Tibial nerve (tissue), 4 donors: Measurements from ENCODE around the gene CNOT2. TPM values are rescaled to one million over a fixed set of nuclear protein-coding genes. Genes with fewer than 3 reads are reported as not detected.

Experiments used
- DNase-seq, 2 donors: peaks; one replicate each; pipeline ENCODE4 v3.0.0-alpha.2; 2019; ENCODE audit warnings: low spot score in 2 of 2
- H3K27ac ChIP-seq, 4 donors: fragments of 200-600 bp; sonication (generic) in 3 of 4; one replicate each; pipeline ENCODE4 v1.5.1; 2017 to 2019; ENCODE audit warnings: mild to moderate bottlenecking in 1 of 4
- H3K27me3 ChIP-seq, 2 donors: fragments of 200-600 bp; sonication (generic) in 1 of 2; one replicate each; pipeline versions ENCODE4 v1.5.1 to v1.6.0; 2017 to 2019
- H3K36me3 ChIP-seq, 3 donors: fragments of 200-600 bp; sonication (generic); one replicate each; pipeline ENCODE4 v1.5.1; 2018 to 2019
- H3K4me1 ChIP-seq, 4 donors: fragments of 200-600 bp; sonication (generic) in 3 of 4; one replicate each; pipeline ENCODE4 v1.5.1; 2017 to 2019
- H3K4me3 ChIP-seq, 4 donors: fragments of 200-600 bp; sonication (generic) in 3 of 4; one replicate each; pipeline ENCODE4 v1.5.1; 2017 to 2019; ENCODE audit warnings: mild to moderate bottlenecking in 1 of 4, moderate library complexity in 1 of 4
- H3K9me3 ChIP-seq, 4 donors: fragments of 200-600 bp; sonication (generic) in 3 of 4; one replicate each; pipeline ENCODE4 v1.5.1; 2017 to 2019
- EP300 ChIP-seq, 2 donors: sonication (generic); formaldehyde crosslinking; IDR thresholded peaks; one replicate each; pipeline ENCODE4 v1.6.1; 2017; ENCODE audit warnings: antibody characterized with exemption in 2 of 2, mild to moderate bottlenecking in 1 of 2
- POLR2A ChIP-seq, 2 donors: fragments of 450-650 bp; IDR thresholded peaks; one replicate each; pipeline ENCODE4 v1.6.1; 2017; ENCODE audit warnings: antibody characterized with exemption in 2 of 2, mild to moderate bottlenecking in 2 of 2, moderate library complexity in 2 of 2
- WGBS, 2 donors: methylation state at CpG; one replicate each; pipeline ENCODE4 v1.1.5; 2018; 5-methylcytosine and 5-hydroxymethylcytosine counted together
- total RNA-seq, 4 donors: library from RNA; depleted of rRNA; stranded (reverse); fragments of >200 nt; gene quantifications; one replicate each; pipeline ENCODE4 v1.1.0, GENCODE V29; 2016
- TF ChIP-seq, protein P1 (sequence below), 5 experiments: fragments of 200-600 bp in 3 of 5; fragments of 450-650 bp in 2 of 5; sonication (generic) in 3 of 5; IDR thresholded peaks; one replicate each; pipeline ENCODE4 v1.5.1; 2016 to 2019; ENCODE audit warnings: antibody characterized with exemption in 5 of 5, mild to moderate bottlenecking in 3 of 5, moderate library complexity in 2 of 5

CNOT2 gene
- total RNA-seq, 4 donors from 2014 or later, result 80.6 to 164 (median 132) TPM

GRCh38 chr12:70236990-70237389 is 6.2 kb upstream of the CNOT2 start:
- H3K36me3 ChIP-seq, result peaks cover 4 to 48% (median 5%) of the 10 kb centered on the region in 3 donors
- TF ChIP-seq, protein P1, sequence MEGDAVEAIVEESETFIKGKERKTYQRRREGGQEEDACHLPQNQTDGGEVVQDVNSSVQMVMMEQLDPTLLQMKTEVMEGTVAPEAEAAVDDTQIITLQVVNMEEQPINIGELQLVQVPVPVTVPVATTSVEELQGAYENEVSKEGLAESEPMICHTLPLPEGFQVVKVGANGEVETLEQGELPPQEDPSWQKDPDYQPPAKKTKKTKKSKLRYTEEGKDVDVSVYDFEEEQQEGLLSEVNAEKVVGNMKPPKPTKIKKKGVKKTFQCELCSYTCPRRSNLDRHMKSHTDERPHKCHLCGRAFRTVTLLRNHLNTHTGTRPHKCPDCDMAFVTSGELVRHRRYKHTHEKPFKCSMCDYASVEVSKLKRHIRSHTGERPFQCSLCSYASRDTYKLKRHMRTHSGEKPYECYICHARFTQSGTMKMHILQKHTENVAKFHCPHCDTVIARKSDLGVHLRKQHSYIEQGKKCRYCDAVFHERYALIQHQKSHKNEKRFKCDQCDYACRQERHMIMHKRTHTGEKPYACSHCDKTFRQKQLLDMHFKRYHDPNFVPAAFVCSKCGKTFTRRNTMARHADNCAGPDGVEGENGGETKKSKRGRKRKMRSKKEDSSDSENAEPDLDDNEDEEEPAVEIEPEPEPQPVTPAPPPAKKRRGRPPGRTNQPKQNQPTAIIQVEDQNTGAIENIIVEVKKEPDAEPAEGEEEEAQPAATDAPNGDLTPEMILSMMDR (IDR thresholded peaks at IDR 0.05), result no peak
- TF ChIP-seq EP300 (IDR thresholded peaks at IDR 0.05) (no peak), POLR2A (IDR thresholded peaks at IDR 0.05) (no peak)
- H3K4me1 ChIP-seq, result peaks cover 0 to 9% (median 8%) of the 10 kb centered on the region in 4 donors
- 33 to 63% methylated on average over 1 of the region's 1 CpG for WGBS, 2 donors
- H3K9me3 ChIP-seq, result no peaks in the 10 kb centered on the region
- H3K27ac ChIP-seq, result no peak overlapping the region
- DNase-seq, result no peak
- H3K4me3 ChIP-seq, result no peak overlapping the region
- no peaks in the 10 kb centered on the region for H3K27me3 ChIP-seq

DNA sequence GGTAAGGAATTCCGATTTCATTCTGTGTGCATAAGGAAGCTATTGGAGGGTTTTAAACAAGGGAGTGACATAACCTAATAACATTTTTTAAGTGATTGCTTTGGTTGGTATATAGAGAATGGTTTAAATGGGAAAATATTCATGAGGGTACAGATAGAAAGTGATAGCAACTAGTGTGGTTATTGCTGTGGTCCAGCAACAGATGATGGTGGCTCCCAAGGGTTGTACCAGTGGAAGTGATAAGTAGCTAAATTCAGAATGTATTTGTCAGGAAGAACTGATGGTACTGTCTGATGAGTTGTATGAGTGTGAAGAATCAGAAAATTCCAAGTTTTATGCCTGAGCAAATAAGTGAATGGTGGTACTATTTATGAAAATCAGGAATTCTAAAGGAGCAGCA is 2.6 kb upstream of the CNOT2 start:
- Histone ChIP-seq H3K27ac (no peak overlapping the region), H3K36me3 (peaks cover 4 to 48% (median 5%) of the 10 kb centered on the region in 3 donors), H3K9me3 (no peaks in the 10 kb centered on the region), H3K4me3 (no peak overlapping the region), H3K4me1 (peaks cover 0 to 28% (median 25%) of the 10 kb centered on the region in 4 donors), H3K27me3 (no peaks in the 10 kb centered on the region)
- DNase-seq, result no peak
- 85 to 94% methylated on average over 1 of the region's 1 CpG for WGBS, 2 donors
- TF ChIP-seq EP300 (IDR thresholded peaks at IDR 0.05), result no peak
- TF ChIP-seq POLR2A (IDR thresholded peaks at IDR 0.05), result no peak
- TF ChIP-seq, protein P1 (IDR thresholded peaks at IDR 0.05), result no peak

GRCh38 chr12:70241845-70242244 is 1.4 kb upstream of the CNOT2 start:
- H3K27me3 ChIP-seq, result no peaks in the 10 kb centered on the region
- H3K9me3 ChIP-seq, result no peaks in the 10 kb centered on the region
- WGBS, 2 donors, result 17 to 20% methylated on average over 2 of the region's 2 CpGs
- TF ChIP-seq, protein P1 (IDR thresholded peaks at IDR 0.05), result no peak
- TF ChIP-seq EP300 (IDR thresholded peaks at IDR 0.05) (no peak), POLR2A (IDR thresholded peaks at IDR 0.05) (no peak)
- peak overlapping the region in 2 of 4 donors; percentile 73 to 87 for H3K4me3 ChIP-seq
- no peak for DNase-seq
- H3K4me1 ChIP-seq, result peaks cover 0 to 40% (median 35%) of the 10 kb centered on the region in 4 donors
- peaks cover 4 to 39% (median 5%) of the 10 kb centered on the region in 3 donors for H3K36me3 ChIP-seq
- peak overlapping the region in 3 of 4 donors; percentile 95 to 99 (median 97) for H3K27ac ChIP-seq

GRCh38 chr12:70243510-70244371 is 508 bp downstream of the CNOT2 start:
- TF ChIP-seq EP300 (IDR thresholded peaks at IDR 0.05) (no peak), POLR2A (IDR thresholded peaks at IDR 0.05) (peak in 1 of 2 donors; percentile 12)
- TF ChIP-seq, protein P1 (IDR thresholded peaks at IDR 0.05), result peak in 1 of 5 experiments; percentile 3
- Histone ChIP-seq H3K9me3 (no peaks in the 10 kb centered on the region), H3K27me3 (no peaks in the 10 kb centered on the region), H3K4me3 (peak overlapping the region; percentile 73 to 99 (median 83)), H3K27ac (peak overlapping the region; percentile 95 to 99 (median 96)), H3K4me1 (peaks cover 0 to 56% (median 45%) of the 10 kb centered on the region in 4 donors), H3K36me3 (peaks cover 3 to 23% (median 5%) of the 10 kb centered on the region in 3 donors)
- WGBS, 2 donors, result 0 to 2% methylated on average over 48 to 56 of the region's 70 CpGs
- DNase-seq, result peak; percentile 19 to 41

- H3K4me3 ChIP-seq, result peak overlapping the region; percentile 73 to 99 (median 83)
- peaks cover 0 to 62% (median 49%) of the 10 kb centered on the region in 4 donors for H3K4me1 ChIP-seq
- H3K36me3 ChIP-seq, result peaks cover 0 to 16% (median 5%) of the 10 kb centered on the region in 3 donors
- TF ChIP-seq, protein P1 (IDR thresholded peaks at IDR 0.05), result no peak
- TF ChIP-seq POLR2A (IDR thresholded peaks at IDR 0.05), result no peak
- no peak for TF ChIP-seq EP300 (IDR thresholded peaks at IDR 0.05)
- no peaks in the 10 kb centered on the region for H3K27me3 ChIP-seq
- no peak for DNase-seq
- no peaks in the 10 kb centered on the region for H3K9me3 ChIP-seq
- WGBS, 2 donors, result 10% methylated on average over 7 of the region's 7 CpGs
- H3K27ac ChIP-seq, result peak overlapping the region; percentile 95 to 99 (median 96)
These were observed 1.2 kb downstream of the CNOT2 start for GRCh38 chr12:70244409-70244808.
